Ovary (tissue), 3 donors: ENCODE measurements around the gene TTC13.

Experiments used
- EP300 ChIP-seq: sonication (generic); formaldehyde crosslinking; IDR thresholded peaks from one replicate; pipeline ENCODE4 v1.6.1; 2017; ENCODE audit warnings: antibody characterized with exemption
- TF ChIP-seq, protein P1 (sequence below), 3 donors: fragments of 450-650 bp in 2 of 3; fragments of 200-600 bp in 1 of 3; IDR thresholded peaks; one replicate each; pipeline versions ENCODE4 v1.5.1 to v1.8.0; 2016 to 2022; ENCODE audit warnings: antibody characterized with exemption in 3 of 3, mild to moderate bottlenecking in 1 of 3
- donor health status: DM: no; HTN: no; CAD: no.

DNA sequence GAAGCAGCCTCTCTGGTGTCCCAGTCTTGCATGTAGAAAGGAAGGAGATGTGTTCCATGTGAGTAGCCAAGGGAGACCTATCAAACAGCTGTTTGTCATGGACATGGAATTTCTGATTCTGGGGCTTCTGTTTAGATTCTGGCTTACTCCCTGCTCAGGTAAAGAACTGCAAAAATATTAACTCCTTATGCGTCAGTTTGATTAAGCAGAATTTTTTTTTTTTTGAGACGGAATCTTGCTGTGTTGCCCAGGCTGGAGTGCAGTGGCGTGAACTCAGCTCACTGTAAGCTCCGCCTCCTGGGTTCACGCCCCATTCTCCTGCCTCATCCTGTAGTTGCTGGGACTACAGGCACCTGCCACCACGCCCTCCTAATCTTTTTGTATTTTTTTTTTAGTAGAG lies 7.0 kb upstream of the TTC13 start:
- TF ChIP-seq, protein P1, sequence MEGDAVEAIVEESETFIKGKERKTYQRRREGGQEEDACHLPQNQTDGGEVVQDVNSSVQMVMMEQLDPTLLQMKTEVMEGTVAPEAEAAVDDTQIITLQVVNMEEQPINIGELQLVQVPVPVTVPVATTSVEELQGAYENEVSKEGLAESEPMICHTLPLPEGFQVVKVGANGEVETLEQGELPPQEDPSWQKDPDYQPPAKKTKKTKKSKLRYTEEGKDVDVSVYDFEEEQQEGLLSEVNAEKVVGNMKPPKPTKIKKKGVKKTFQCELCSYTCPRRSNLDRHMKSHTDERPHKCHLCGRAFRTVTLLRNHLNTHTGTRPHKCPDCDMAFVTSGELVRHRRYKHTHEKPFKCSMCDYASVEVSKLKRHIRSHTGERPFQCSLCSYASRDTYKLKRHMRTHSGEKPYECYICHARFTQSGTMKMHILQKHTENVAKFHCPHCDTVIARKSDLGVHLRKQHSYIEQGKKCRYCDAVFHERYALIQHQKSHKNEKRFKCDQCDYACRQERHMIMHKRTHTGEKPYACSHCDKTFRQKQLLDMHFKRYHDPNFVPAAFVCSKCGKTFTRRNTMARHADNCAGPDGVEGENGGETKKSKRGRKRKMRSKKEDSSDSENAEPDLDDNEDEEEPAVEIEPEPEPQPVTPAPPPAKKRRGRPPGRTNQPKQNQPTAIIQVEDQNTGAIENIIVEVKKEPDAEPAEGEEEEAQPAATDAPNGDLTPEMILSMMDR (IDR thresholded peaks at IDR 0.05) = no peak
- no peak for TF ChIP-seq EP300
